ENCODE measurements around the gene NOTCH4. TPM values are rescaled to one million over a fixed set of nuclear protein-coding genes. Genes with fewer than 3 reads are reported as not detected.
"Not testable (repeated sequence)": the region's sequence is repeated elsewhere in the genome, so short reads cannot be mapped to it uniquely, and the experiment has no call there.

NOTCH4 gene
- total RNA-seq, 1 experiment from 2014 or later, result 0.43 TPM

DNA sequence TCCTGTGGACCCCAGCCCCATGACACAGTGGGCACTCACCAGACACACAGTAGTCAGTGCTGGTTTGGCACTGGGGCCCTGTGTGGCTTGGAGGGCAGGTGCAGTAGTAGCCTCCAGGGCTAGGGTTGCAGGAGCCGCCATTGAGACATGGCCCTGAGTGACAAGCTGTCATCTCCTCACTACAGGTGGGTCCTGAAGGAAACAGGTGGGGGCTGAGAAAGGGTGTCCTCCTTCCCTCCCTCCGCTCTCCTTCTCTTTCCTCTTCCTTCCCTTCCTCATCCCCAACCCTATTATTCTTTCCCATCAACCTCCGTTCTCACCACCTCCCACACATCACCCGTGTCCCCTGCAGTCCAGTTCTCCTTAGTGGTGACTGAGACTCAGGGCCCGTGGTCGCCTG is 10.2 kb downstream of the NOTCH4 start:
- BruUV-seq (replicated peaks), result no TSS peak
- Mint-ChIP-seq H3K9me3 (ENCODE audit: unreplicated experiment) (no peaks in the 10 kb centered on the region), H3K4me1 (ENCODE audit: low read depth, unreplicated experiment) (peaks cover 10% of the 10 kb centered on the region), H3K36me3 (ENCODE audit: insufficient read depth, unreplicated experiment) (no peaks in the 10 kb centered on the region), H3K27ac (ENCODE audit: unreplicated experiment) (no peak overlapping the region), H3K4me3 (ENCODE audit: unreplicated experiment) (no peak overlapping the region), H3K27me3 (ENCODE audit: insufficient read depth, unreplicated experiment) (peaks cover 2% of the 10 kb centered on the region)
- H3K4me1 ChIP-seq, result no peaks in the 10 kb centered on the region
- H3K27me3 ChIP-seq (replicated peaks; ENCODE audit: control insufficient read depth, insufficient read depth, low read length), result no peaks in the 10 kb centered on the region; the same call in 1 of the 2 replicates
- no peak for TF ChIP-seq CTCF (IDR thresholded peaks at IDR 0.05; ENCODE audit: insufficient read depth in 1 of 2, low read depth in 1 of 2, low read length in 1 of 2, severe bottlenecking in 1 of 2, unreplicated experiment in 1 of 2)
- intact Hi-C loops (cut with micrococcal nuclease; ENCODE audit: unreplicated experiment), result no loop called here
- no peaks in the 10 kb centered on the region for H3K9me3 ChIP-seq
- DNase-seq, result no peak
- ChIA-PET CTCF (no interaction called here), POLR2A (no interaction called here)
- no peaks in the 10 kb centered on the region for H3K36me3 ChIP-seq (ENCODE audit: control insufficient read depth, insufficient read depth, low read length)
- no peak overlapping the region for H3K4me3 ChIP-seq (ENCODE audit: low read depth, low read length)

DNA sequence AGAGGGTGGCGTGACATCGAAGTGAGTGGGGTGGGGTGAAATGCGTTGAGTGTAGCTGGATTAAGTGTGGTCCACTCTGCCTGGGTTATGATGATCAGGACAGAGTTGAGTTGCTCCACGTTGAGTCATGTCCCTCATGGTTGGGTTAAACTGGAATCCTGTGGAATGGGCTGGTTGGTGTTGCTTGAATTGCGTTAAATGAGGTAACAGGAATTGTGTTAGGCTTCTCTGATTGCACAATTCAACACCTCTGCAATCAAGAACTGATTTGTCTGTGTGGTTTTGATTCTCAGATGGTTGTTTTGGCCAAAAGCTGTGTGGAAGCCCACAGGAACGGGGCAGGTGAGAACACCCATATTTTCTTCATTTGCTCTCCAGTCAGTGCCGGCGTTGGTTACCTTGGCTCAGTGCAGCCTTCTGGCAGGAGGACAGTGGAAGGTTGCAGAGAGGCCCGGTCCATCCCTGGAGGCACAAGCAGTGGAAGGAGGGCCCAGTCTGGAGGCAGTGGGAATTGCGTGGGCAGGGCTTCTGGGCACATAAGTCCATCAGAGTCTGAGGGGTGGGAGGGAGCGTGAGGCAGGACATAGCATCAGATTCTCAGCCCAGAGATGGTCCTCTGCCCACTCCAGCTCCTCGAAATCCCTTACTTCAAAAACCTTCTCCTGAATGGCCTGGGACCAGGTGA is 11.6 kb downstream of the NOTCH4 start:
- Mint-ChIP-seq H3K27ac (ENCODE audit: unreplicated experiment) (no peak overlapping the region), H3K9me3 (ENCODE audit: unreplicated experiment) (no peaks in the 10 kb centered on the region), H3K27me3 (ENCODE audit: insufficient read depth, unreplicated experiment) (no peaks in the 10 kb centered on the region), H3K4me1 (ENCODE audit: low read depth, unreplicated experiment) (peaks cover 10% of the 10 kb centered on the region), H3K4me3 (ENCODE audit: unreplicated experiment) (no peak overlapping the region), H3K36me3 (ENCODE audit: insufficient read depth, unreplicated experiment) (no peaks in the 10 kb centered on the region)
- Histone ChIP-seq H3K4me1 (no peaks in the 10 kb centered on the region), H3K36me3 (ENCODE audit: control insufficient read depth, insufficient read depth, low read length) (no peaks in the 10 kb centered on the region), H3K27me3 (replicated peaks; ENCODE audit: control insufficient read depth, insufficient read depth, low read length) (no peaks in the 10 kb centered on the region; the same call in 1 of the 2 replicates), H3K4me3 (ENCODE audit: low read depth, low read length) (no peak overlapping the region), H3K9me3 (no peaks in the 10 kb centered on the region)
- DNase-seq, result no peak
- no peak for TF ChIP-seq CTCF (IDR thresholded peaks at IDR 0.05; ENCODE audit: insufficient read depth in 1 of 2, low read depth in 1 of 2, low read length in 1 of 2, severe bottlenecking in 1 of 2, unreplicated experiment in 1 of 2)
- CTCF ChIA-PET, result no interaction called here
- intact Hi-C loops (cut with micrococcal nuclease; ENCODE audit: unreplicated experiment), result no loop called here
- POLR2A ChIA-PET, result no interaction called here
- no TSS peak for BruUV-seq (replicated peaks)

DNA sequence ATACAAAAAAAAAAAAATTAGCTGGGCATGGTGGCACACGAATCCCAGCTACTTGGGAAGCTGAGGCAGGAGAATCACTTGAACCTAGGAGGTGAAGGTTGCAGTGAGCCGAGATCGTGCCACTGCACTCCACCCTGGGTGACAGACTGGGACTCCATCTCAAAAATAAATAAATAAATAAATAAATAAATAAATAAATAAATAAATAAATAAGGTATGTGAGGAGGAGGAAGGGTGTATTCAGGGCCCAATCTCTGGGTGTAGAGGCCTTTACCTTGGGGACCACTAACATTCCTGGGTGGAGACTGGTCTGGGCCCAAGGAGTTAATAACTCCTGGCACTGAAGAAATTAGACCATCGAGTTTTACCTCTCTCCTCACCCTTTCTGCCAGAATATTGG is 12.4 kb downstream of the NOTCH4 start:
- CTCF ChIA-PET, POLR2A ChIA-PET: not testable (repeated sequence)

More for the DNA sequence above, 12.4 kb downstream of the NOTCH4 start:
- H3K4me1 Mint-ChIP-seq (ENCODE audit: low read depth, unreplicated experiment); DNase-seq; H3K27me3 Mint-ChIP-seq (ENCODE audit: insufficient read depth, unreplicated experiment); H3K36me3 ChIP-seq (ENCODE audit: control insufficient read depth, insufficient read depth, low read length); BruUV-seq (replicated peaks); H3K27ac Mint-ChIP-seq (ENCODE audit: unreplicated experiment); H3K9me3 Mint-ChIP-seq (ENCODE audit: unreplicated experiment); intact Hi-C loops (cut with micrococcal nuclease; ENCODE audit: unreplicated experiment); H3K36me3 Mint-ChIP-seq (ENCODE audit: insufficient read depth, unreplicated experiment); H3K27me3 ChIP-seq (replicated peaks; ENCODE audit: control insufficient read depth, insufficient read depth, low read length); H3K9me3 ChIP-seq; H3K4me3 Mint-ChIP-seq (ENCODE audit: unreplicated experiment); H3K4me3 ChIP-seq (ENCODE audit: low read depth, low read length); H3K4me1 ChIP-seq: not testable (repeated sequence)

All from Caco-2 (cell line).